Measurements from ENCODE around the gene IL1RL2. TPM values are rescaled to one million over a fixed set of nuclear protein-coding genes. Genes with fewer than 3 reads are reported as not detected.
A peak's percentile ranks its signal among the peaks of the same experiment; 100 is the strongest.

IL1RL2 gene
- polyA plus RNA-seq, 4 donors, result 1.00 to 1.4 (median 1.2) TPM

- DNase-seq (ENCODE audit: low read depth in 4 of 4, low spot score in 3 of 4), result no peak
Measured at GRCh38 chr2:102235491-102235890, 48.7 kb downstream of the IL1RL2 start.

DNA sequence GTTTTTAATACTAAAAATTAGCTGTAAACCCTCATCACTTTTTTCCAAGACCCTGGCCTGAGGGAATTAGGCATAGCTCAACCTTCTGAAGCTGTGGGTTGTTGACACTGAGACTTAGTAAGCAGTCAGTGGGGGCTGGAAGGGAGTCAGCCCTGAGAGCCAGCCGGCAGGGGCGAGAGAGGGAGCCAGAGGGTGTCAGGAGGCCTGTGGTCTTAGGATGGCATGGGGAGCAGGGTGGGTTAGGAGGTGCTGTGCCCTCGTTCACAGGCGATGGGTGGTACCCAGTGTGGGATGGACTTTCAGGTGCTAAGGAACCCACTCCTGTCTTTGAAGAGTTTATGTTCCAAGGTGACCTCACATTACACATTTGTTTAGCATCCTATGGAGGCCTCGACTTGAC is 49.3 kb downstream of the IL1RL2 start:
- DNase-seq (ENCODE audit: low read depth in 4 of 4, low spot score in 3 of 4), result no peak

DNA sequence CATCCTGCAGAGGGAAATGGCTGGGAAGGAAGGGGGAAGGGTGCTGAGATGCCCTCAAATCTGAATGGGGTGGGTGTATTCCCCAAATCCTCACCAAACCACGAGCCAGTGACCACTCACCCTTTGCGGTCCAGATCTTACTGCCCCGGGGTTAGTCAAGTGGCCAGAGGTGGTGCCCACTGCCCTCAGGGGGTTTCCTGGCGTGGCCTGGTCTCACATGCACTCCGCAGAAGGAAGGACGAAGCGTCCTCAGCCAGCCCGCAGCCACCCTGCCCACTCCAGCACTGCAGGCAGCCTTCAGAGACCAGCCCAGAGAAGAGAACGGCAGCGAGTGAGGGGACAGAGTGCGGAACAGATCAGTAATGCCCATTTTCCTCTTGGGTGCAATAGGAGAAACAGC is 50.4 kb downstream of the IL1RL2 start:
- DNase-seq (ENCODE audit: low read depth in 4 of 4, low spot score in 3 of 4), result no peak

GRCh38 chr2:102238039-102238756 is 51.4 kb downstream of the IL1RL2 start:
- no peak for DNase-seq (ENCODE audit: low read depth in 4 of 4, low spot score in 3 of 4)

DNA sequence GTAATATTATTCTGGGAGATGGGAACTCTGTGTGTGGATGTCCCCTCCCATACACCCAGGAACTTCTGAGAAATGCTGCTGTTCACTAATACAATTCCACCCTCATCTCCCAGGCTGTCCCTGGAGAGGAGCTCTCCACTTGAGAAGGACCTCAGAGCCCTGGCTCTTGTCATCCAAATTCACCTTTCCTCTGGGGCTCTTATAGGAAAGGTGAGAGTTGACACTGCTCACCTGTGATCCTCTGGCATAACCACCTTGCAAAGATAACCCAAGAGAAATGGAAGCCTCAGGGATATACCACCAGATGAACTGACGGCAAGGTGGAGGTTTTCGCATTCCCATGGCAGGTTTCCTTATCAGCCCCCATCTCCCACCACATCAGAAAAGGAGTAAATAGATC is 52.0 kb downstream of the IL1RL2 start:
- no peak for DNase-seq (ENCODE audit: low read depth in 4 of 4, low spot score in 3 of 4)

DNA sequence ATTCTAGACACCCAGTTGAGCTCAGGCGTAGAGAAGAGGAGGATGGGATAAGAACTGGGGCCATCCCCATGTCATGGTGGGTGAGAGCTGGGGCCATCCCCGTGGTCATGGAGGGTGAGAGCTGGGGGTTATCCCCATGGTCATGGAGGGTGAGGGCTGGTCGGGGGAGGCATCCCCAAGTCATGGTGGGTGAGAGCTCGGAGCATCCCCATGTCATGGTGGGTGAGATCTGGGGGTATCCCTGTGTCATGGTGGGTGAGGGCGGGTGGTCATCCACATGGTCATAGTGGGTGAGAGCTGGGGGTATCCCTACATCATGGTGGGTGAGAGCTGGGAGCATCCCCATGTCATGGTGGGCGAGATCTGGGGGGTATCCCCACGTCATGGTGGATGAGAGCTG is 52.5 kb downstream of the IL1RL2 start:
- DNase-seq (ENCODE audit: low read depth in 4 of 4, low spot score in 3 of 4), result no peak

- DNase-seq (ENCODE audit: low read depth in 4 of 4, low spot score in 3 of 4), result peak; percentile 72 to 81 (median 76)
Measured at GRCh38 chr2:102240640-102241370, 54.0 kb downstream of the IL1RL2 start.

DNA sequence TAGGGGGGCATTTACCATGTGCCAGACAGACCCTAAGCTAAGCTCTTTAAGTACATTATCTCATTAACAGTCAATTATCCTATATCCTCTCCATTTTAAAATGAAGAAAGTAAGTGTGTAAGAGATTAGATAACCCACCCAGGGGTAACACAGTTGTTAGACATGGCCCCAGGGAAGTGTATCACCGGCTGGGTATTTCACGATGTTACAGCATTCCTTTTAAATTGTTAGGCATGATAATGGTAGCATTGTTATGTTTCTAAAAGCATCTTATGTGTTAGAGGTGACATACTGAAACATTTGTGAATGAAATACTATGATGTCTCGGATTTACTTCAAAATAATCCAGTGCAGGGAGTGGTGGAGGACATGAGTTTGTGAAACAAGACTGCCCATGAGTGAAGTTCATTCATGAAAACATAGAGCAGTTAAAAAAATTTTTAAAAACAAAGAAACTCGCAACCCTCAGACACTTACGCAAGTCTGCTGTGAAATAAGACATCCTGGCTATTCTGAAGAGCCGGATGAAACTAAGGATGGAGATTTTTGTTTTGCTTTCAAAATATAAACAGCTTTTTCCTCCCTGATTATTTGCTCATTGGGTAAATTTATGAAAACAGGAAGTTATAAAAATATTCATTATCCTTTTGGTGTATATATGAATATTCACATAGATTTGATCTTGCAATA is 54.9 kb downstream of the IL1RL2 start:
- no peak for DNase-seq (ENCODE audit: low read depth in 4 of 4, low spot score in 3 of 4)

DNA sequence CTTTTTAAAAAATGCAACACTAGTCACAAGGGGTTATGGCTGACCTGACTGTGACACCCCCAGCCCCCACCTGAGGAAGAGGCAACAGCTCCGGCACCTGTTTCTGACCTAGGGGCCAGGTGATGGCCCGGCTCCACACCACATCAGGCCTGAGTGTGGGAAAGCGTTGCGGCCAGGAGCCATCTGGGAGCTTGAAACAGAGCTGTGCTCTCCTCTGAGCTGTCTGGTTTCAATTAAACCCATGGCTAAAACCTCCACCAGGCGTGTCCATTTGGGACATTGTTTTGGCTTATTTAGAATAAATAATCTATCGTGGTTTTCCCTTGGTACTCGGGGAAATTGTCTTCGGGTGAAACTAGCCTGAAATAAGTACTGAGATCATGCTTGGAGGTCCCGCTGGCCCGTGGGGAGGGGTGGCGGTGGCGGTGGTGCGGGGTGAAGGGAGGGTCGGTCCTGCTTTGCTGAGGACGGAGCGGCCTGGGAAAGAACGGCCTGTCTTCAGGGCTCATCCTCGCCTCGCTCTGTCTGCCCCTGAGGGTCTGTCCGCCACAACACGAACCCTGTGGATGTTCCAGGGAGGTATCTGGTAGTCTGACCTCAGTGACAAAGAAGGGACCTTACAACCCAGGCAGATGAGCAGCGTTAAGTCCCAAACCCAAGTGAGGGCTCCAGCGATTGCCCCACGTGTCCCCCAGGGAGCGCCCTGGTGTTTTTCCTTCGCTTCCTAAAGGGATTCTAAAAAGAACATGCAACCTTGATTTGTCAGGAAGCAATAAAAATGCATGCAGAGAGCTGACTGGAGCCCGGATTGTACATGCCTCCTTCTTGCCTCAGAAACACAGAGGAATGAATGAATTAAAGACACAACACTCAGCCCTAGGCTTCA is 58.7 kb downstream of the IL1RL2 start:
- DNase-seq (ENCODE audit: low read depth in 4 of 4, low spot score in 3 of 4), result no peak

DNA sequence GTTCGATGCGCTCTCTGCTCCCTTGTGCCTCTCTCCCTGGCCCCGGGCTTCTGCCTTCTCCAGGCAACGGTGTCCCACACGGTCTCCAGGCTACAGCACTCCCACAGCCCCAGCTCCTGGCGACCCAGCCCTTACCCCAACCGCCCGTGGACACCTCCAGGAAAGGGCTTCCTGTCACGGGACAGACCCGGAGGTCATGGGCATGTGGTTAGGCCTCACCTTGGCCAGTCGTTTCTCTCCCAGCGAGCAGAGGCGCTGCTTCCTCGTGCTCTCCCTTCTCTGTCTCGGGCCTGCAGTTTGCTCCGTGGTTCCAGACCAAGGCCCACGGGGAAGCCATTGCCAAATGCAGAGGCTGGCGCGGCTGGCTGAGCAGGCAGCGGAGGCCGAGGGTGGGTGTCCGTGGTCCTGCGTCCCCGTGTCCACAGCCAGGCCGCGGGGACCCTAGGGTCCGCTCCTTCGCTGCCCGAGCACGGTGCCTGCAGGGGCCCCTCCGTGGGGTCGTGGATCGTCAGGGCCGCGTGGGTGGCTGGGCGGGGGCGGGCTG is 63.5 kb downstream of the IL1RL2 start:
- no peak for DNase-seq (ENCODE audit: low read depth in 4 of 4, low spot score in 3 of 4)

- DNase-seq (ENCODE audit: low read depth in 4 of 4, low spot score in 3 of 4), result peak in 1 of 4 donors; percentile 13
Measured at GRCh38 chr2:102251042-102251848, 64.4 kb downstream of the IL1RL2 start.

GRCh38 chr2:102251849-102252203 is 65.0 kb downstream of the IL1RL2 start:
- DNase-seq (ENCODE audit: low read depth in 4 of 4, low spot score in 3 of 4), result no peak

DNA sequence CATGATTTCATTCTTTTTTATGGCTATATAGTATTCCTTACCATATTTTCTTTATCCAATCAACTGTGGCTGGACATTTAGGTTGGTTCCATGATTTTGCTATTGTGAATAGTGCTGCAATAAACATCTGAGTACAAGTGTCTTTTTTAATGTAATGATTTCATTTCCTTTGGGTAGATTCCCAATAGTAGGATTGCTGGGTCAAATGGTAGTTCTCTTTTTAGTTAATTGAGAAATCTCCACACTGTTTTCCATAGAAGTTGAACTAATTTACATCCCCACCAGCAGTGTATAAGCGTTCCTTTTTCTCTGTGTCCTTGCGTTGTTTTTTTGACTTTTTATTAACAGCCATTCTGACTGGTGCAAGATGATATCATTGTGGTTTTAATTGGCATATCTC is 65.4 kb downstream of the IL1RL2 start:
- DNase-seq (ENCODE audit: low read depth in 4 of 4, low spot score in 3 of 4), result no peak

- DNase-seq (ENCODE audit: low read depth in 4 of 4, low spot score in 3 of 4), result no peak
Measured at GRCh38 chr2:102253140-102253752, 66.4 kb downstream of the IL1RL2 start.

- no peak for DNase-seq (ENCODE audit: low read depth in 4 of 4, low spot score in 3 of 4)
Measured at GRCh38 chr2:102253753-102254150, 66.9 kb downstream of the IL1RL2 start.

GRCh38 chr2:102256276-102256675 is 69.5 kb downstream of the IL1RL2 start:
- DNase-seq (ENCODE audit: low read depth in 4 of 4, low spot score in 3 of 4), result no peak

DNA sequence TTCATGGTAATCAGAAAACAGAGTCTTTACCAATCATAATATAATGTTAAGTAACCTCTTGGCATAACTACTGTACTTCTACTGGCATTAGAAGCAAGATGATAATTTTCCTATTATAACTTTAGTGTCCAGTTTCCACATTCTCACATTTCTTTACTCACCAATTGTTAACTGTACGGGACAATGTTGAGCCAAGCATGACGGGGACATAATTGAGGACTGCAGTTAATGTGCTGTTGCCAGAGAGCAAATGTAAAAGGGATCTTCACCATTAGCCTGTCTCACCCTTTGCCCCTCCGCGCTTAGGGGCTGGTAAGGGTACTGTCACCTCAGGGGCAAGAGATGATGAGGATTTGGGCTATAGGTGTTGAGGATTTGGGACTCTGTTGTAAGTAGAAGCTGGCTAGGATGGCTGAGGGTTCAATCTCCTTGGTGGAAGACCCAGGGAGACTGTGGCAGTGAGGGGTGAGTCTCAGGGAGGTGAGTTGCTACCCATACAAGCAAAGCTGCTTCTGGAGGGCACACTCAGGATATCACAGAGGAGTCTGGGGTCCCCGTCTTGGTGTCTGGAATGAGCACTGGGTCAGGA is 70.1 kb downstream of the IL1RL2 start:
- DNase-seq (ENCODE audit: low read depth in 4 of 4, low spot score in 3 of 4), result no peak

DNA sequence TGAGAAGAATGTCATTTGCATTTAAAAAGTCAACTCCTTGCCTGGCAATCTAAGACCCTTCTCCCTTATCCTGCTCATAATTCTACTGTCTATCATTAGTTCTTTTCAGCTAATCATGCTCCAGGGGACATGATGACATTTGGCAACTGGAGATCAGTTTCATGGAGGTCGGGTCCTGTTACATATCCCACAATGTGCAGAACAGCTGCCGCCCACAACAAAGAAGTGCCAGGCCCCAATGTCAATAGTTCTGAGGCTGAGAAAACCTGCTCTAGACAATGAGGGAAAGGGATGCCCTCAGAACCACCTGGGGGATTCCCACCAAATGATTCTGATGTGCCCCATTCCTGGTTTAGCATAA is 71.2 kb downstream of the IL1RL2 start:
- no peak for DNase-seq (ENCODE audit: low read depth in 4 of 4, low spot score in 3 of 4)

Data from right renal pelvis (tissue), 4 donors.